SK-N-MC (cell line): Measurements from ENCODE around the gene DRD2.

ENCODE experiments used
- EZH2 ChIP-seq: fragments of 200-600 bp; sonication (generic); IDR thresholded peaks from one replicate; pipeline ENCODE4 v1.6.1; 2017; ENCODE audit warnings: antibody characterized with exemption
- FOXP2 ChIP-seq: optimal IDR thresholded peaks from 2 replicates; pipeline ENCODE3; 2011; ENCODE audit warnings: mild to moderate bottlenecking, moderate library complexity; ENCODE audit not compliant: insufficient read depth; ENCODE audit errors: extremely low read length, control extremely low read depth
- POLR2AphosphoS5 ChIP-seq: IDR thresholded peaks from 2 replicates; pipeline ENCODE4 v1.6.1; 2012; ENCODE audit warnings: mild to moderate bottlenecking, low read depth, low read length, borderline replicate concordance

GRCh38 chr11:113468726-113469345 is 6.4 kb downstream of the DRD2 start:
- TF ChIP-seq EZH2, result no peak
- no peak for TF ChIP-seq POLR2AphosphoS5
- TF ChIP-seq FOXP2, result no peak
